A549 treated with DMSO at 1 μM for 4 hours (cell line): Measurements from ENCODE around the gene MYO18A. TPM values are rescaled to one million over a fixed set of nuclear protein-coding genes. Genes with fewer than 3 reads are reported as not detected.

Experiments used
- total RNA-seq: library from RNA; stranded (reverse); fragments of 200-300 nt; extraction: Qiagen RNA extraction; gene quantifications from 5 replicates; pipeline ENCODE4 v1.2.3, GENCODE V29; 2022; ENCODE audit warnings: low read depth

The MYO18A gene
- 25.5 to 35.1 TPM (median 32.3 TPM) in 5 replicates for total RNA-seq

GRCh38 chr17:29180034-29180787 is at the start of gene MYO18A:
Gene MYO18A (minus strand): TSS chr17:29180398. CDS start chr17:29166940, 13,458 bp downstream.

GRCh38 chr17:29042679-29043538 is 137.3 kb downstream of the MYO18A start, which contains the start of gene PIPOX:
Gene PIPOX (plus strand): TSS chr17:29043141. CDS start chr17:29043226, 85 bp downstream.

Other genes with a start within 250 kb of the MYO18A start
- gene PHF12, start 228.9 kb downstream of the MYO18A start, total RNA-seq = 32.0 to 42.7 TPM (median 34.3 TPM) in 5 replicates
- gene SEZ6, start 174.4 kb downstream of the MYO18A start, total RNA-seq = 0.05 to 0.11 TPM in 2 of 5 replicates, not detected in the others
- 0.06 to 0.30 TPM (median 0.29 TPM) in 3 of 5 replicates, not detected in the others for gene PIPOX, start 137.3 kb downstream of the MYO18A start, total RNA-seq
- not detected in 5 replicates for gene CRYBA1, start 66.5 kb upstream of the MYO18A start, total RNA-seq
- gene NUFIP2, start 113.8 kb upstream of the MYO18A start, total RNA-seq = 41.7 to 68.3 TPM (median 60.9 TPM) in 5 replicates
- 18.4 to 33.4 TPM (median 28.7 TPM) in 5 replicates for gene TAOK1, start 210.0 kb upstream of the MYO18A start, total RNA-seq